SK-N-SH (cell line): ENCODE results near the gene SCN8A.

Source experiments
- SMC3 ChIP-seq: IDR thresholded peaks from 2 replicates; pipeline ENCODE4 v1.6.1; 2012; ENCODE audit warnings: low read depth, low read length, improper control_type of control experiment
- TCF12 ChIP-seq: IDR thresholded peaks from 2 replicates; pipeline ENCODE4 v1.4.0; 2012
- TF ChIP-seq, protein P1 (sequence below): fragments of 200-600 bp; sonication (generic); IDR thresholded peaks from 2 replicates; pipeline ENCODE4 v1.6.1; 2017; ENCODE audit warnings: antibody characterized with exemption, mild to moderate bottlenecking, moderate library complexity
- TF ChIP-seq, protein P2 (sequence below): fragments of 150-350 bp; IDR thresholded peaks from 2 replicates; pipeline ENCODE4 v1.6.1; 2017; ENCODE audit warnings: antibody characterized with exemption, low read length, low read depth, borderline replicate concordance
- TF ChIP-seq, protein P3 (sequence below): IDR thresholded peaks from 2 replicates; pipeline ENCODE4 v1.6.1; 2012; ENCODE audit warnings: mild to moderate bottlenecking, low read depth, low read length, moderate library complexity

DNA sequence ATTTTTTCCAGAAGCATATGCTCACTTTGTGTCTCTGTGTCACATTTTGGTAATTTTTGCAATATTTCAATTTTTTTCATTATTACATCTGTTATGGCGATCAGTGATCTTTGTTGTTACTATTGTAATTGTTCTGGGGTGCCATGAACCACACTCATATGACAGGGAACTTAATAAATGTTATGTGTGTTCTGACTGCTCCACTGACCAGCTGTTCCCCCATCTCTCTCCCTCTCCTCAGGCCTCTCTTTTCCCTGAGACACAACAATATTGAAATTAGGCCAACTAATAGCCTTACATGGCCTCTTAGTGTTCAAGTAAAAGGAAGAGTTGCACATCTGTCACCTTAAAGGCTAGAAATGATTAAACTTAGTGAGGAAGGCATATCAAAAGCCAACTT is 46.0 kb downstream of the SCN8A start:
- TF ChIP-seq, protein P1, sequence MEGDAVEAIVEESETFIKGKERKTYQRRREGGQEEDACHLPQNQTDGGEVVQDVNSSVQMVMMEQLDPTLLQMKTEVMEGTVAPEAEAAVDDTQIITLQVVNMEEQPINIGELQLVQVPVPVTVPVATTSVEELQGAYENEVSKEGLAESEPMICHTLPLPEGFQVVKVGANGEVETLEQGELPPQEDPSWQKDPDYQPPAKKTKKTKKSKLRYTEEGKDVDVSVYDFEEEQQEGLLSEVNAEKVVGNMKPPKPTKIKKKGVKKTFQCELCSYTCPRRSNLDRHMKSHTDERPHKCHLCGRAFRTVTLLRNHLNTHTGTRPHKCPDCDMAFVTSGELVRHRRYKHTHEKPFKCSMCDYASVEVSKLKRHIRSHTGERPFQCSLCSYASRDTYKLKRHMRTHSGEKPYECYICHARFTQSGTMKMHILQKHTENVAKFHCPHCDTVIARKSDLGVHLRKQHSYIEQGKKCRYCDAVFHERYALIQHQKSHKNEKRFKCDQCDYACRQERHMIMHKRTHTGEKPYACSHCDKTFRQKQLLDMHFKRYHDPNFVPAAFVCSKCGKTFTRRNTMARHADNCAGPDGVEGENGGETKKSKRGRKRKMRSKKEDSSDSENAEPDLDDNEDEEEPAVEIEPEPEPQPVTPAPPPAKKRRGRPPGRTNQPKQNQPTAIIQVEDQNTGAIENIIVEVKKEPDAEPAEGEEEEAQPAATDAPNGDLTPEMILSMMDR = no peak
- TF ChIP-seq, protein P2, sequence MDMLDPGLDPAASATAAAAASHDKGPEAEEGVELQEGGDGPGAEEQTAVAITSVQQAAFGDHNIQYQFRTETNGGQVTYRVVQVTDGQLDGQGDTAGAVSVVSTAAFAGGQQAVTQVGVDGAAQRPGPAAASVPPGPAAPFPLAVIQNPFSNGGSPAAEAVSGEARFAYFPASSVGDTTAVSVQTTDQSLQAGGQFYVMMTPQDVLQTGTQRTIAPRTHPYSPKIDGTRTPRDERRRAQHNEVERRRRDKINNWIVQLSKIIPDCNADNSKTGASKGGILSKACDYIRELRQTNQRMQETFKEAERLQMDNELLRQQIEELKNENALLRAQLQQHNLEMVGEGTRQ = no peak
- TF ChIP-seq SMC3 (no peak), TCF12 (no peak)
- TF ChIP-seq, protein P3, sequence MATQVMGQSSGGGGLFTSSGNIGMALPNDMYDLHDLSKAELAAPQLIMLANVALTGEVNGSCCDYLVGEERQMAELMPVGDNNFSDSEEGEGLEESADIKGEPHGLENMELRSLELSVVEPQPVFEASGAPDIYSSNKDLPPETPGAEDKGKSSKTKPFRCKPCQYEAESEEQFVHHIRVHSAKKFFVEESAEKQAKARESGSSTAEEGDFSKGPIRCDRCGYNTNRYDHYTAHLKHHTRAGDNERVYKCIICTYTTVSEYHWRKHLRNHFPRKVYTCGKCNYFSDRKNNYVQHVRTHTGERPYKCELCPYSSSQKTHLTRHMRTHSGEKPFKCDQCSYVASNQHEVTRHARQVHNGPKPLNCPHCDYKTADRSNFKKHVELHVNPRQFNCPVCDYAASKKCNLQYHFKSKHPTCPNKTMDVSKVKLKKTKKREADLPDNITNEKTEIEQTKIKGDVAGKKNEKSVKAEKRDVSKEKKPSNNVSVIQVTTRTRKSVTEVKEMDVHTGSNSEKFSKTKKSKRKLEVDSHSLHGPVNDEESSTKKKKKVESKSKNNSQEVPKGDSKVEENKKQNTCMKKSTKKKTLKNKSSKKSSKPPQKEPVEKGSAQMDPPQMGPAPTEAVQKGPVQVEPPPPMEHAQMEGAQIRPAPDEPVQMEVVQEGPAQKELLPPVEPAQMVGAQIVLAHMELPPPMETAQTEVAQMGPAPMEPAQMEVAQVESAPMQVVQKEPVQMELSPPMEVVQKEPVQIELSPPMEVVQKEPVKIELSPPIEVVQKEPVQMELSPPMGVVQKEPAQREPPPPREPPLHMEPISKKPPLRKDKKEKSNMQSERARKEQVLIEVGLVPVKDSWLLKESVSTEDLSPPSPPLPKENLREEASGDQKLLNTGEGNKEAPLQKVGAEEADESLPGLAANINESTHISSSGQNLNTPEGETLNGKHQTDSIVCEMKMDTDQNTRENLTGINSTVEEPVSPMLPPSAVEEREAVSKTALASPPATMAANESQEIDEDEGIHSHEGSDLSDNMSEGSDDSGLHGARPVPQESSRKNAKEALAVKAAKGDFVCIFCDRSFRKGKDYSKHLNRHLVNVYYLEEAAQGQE = no peak
